ENCODE results near the gene RYR1. TPM values are rescaled to one million over a fixed set of nuclear protein-coding genes. Genes with fewer than 3 reads are reported as not detected.

The RYR1 gene
- total RNA-seq, 2 donors from 2014 or later, result 0.84 to 3.3 TPM

GRCh38 chr19:38395381-38396114 is 37.9 kb upstream of the RYR1 start:
- H3K36me3 ChIP-seq (ENCODE audit: control insufficient read depth, insufficient read depth, low read length), result no peaks in the 10 kb centered on the region
- 92 to 95% methylated on average over 47 to 86 of the region's 86 CpGs for WGBS, 2 experiments (ENCODE audit: insufficient coverage in 1 of 2, insufficient read length in 1 of 2)
- peak overlapping the region; percentile 41 for H3K4me3 Mint-ChIP-seq
- no peaks in the 10 kb centered on the region for H3K4me1 ChIP-seq (ENCODE audit: control insufficient read depth, insufficient read depth, low read length)
- peaks cover 6% of the 10 kb centered on the region for H3K4me1 Mint-ChIP-seq
- no peaks in the 10 kb centered on the region for H3K9me3 ChIP-seq (ENCODE audit: control insufficient read depth, low read length)
- no peak overlapping the region for H3K9ac ChIP-seq (ENCODE audit: extremely low read depth, low read length, poor library complexity, severe bottlenecking)
- H3K9me3 Mint-ChIP-seq, result no peaks in the 10 kb centered on the region
- H3K36me3 Mint-ChIP-seq (ENCODE audit: low read depth), result peaks cover 10% of the 10 kb centered on the region
- H3K27me3 Mint-ChIP-seq (ENCODE audit: insufficient read depth), result peaks cover 54% of the 10 kb centered on the region
- H3K27ac ChIP-seq (ENCODE audit: low read depth, low read length), result no peak overlapping the region
- H3K27me3 ChIP-seq (ENCODE audit: control insufficient read depth, insufficient read depth, low read length, poor library complexity, severe bottlenecking), result peaks cover 8% of the 10 kb centered on the region
- no peak overlapping the region for H3K4me3 ChIP-seq (ENCODE audit: low read length)
- no peak for TF ChIP-seq CTCF (conservative IDR thresholded peaks at IDR 0.05)
- no peak overlapping the region for H3K27ac Mint-ChIP-seq
- DNase-seq, result no peak

- Mint-ChIP-seq H3K4me1 (peaks cover 5% of the 10 kb centered on the region), H3K27me3 (ENCODE audit: insufficient read depth) (peaks cover 66% of the 10 kb centered on the region), H3K36me3 (ENCODE audit: low read depth) (peaks cover 6% of the 10 kb centered on the region), H3K9me3 (no peaks in the 10 kb centered on the region), H3K4me3 (no peak overlapping the region), H3K27ac (no peak overlapping the region)
- TF ChIP-seq CTCF (conservative IDR thresholded peaks at IDR 0.05), result no peak
- no peaks in the 10 kb centered on the region for H3K4me1 ChIP-seq (ENCODE audit: control insufficient read depth, insufficient read depth, low read length)
- H3K9me3 ChIP-seq (ENCODE audit: control insufficient read depth, low read length), result no peaks in the 10 kb centered on the region
- no peak for DNase-seq
- no peak overlapping the region for H3K4me3 ChIP-seq (ENCODE audit: low read length)
- H3K27ac ChIP-seq (ENCODE audit: low read depth, low read length), result no peak overlapping the region
- peaks cover 8% of the 10 kb centered on the region for H3K27me3 ChIP-seq (ENCODE audit: control insufficient read depth, insufficient read depth, low read length, poor library complexity, severe bottlenecking)
- 71 to 89% methylated on average over 3 to 9 of the region's 9 CpGs for WGBS, 2 experiments (ENCODE audit: insufficient coverage in 1 of 2, insufficient read length in 1 of 2)
- no peaks in the 10 kb centered on the region for H3K36me3 ChIP-seq (ENCODE audit: control insufficient read depth, insufficient read depth, low read length)
- no peak overlapping the region for H3K9ac ChIP-seq (ENCODE audit: extremely low read depth, low read length, poor library complexity, severe bottlenecking)
Observed at GRCh38 chr19:38399081-38399480, 34.4 kb upstream of the RYR1 start.

- H3K36me3 Mint-ChIP-seq (ENCODE audit: low read depth), result peaks cover 6% of the 10 kb centered on the region
- TF ChIP-seq CTCF (conservative IDR thresholded peaks at IDR 0.05), result no peak
- H3K27ac ChIP-seq (ENCODE audit: low read depth, low read length), result no peak overlapping the region
- WGBS, 2 experiments (ENCODE audit: insufficient coverage in 1 of 2, insufficient read length in 1 of 2), result 60 to 90% methylated on average over 1 of the region's 1 CpG
- H3K27ac Mint-ChIP-seq, result no peak overlapping the region
- H3K4me1 Mint-ChIP-seq, result peaks cover 4% of the 10 kb centered on the region
- H3K27me3 ChIP-seq (ENCODE audit: control insufficient read depth, insufficient read depth, low read length, poor library complexity, severe bottlenecking), result peaks cover 8% of the 10 kb centered on the region
- H3K27me3 Mint-ChIP-seq (ENCODE audit: insufficient read depth), result peaks cover 64% of the 10 kb centered on the region
- H3K9ac ChIP-seq (ENCODE audit: extremely low read depth, low read length, poor library complexity, severe bottlenecking), result no peak overlapping the region
- no peaks in the 10 kb centered on the region for H3K36me3 ChIP-seq (ENCODE audit: control insufficient read depth, insufficient read depth, low read length)
- no peaks in the 10 kb centered on the region for H3K4me1 ChIP-seq (ENCODE audit: control insufficient read depth, insufficient read depth, low read length)
- H3K4me3 Mint-ChIP-seq, result no peak overlapping the region
- H3K4me3 ChIP-seq (ENCODE audit: low read length), result no peak overlapping the region
- no peaks in the 10 kb centered on the region for H3K9me3 ChIP-seq (ENCODE audit: control insufficient read depth, low read length)
- no peaks in the 10 kb centered on the region for H3K9me3 Mint-ChIP-seq
- no peak for DNase-seq
Observed at GRCh38 chr19:38399537-38399936, 34.0 kb upstream of the RYR1 start.
